RWPE1 (cell line): ENCODE measurements around the gene IL22RA1.

Experiments used
- CTCF ChIA-PET: fragments of 350-600 bp; sonication (Branson Sonifier 250); formaldehyde crosslinking; extraction: SDS; loops from one replicate; lab custom pipeline; 2021; lab: Yijun Ruan, JAX
- POLR2A ChIA-PET: fragments of 400-600 bp; formaldehyde crosslinking; extraction: SDS; loops from one replicate; lab custom pipeline; 2020; ENCODE audit warnings: antibody characterized with exemption; ENCODE audit not compliant: low non-redundant PET; lab: Yijun Ruan, JAX
- DNase-seq: peaks from one replicate; pipeline ENCODE4 v3.0.0; 2012; ENCODE audit warnings: low spot score
- H3K27ac ChIP-seq: fragments of 450-650 bp; 2 replicates; pipeline ENCODE4 v1.5.1; 2017
- TF ChIP-seq, protein P1 (sequence below): fragments of 450-650 bp; conservative IDR thresholded peaks from 2 replicates; pipeline ENCODE4 v1.5.1; 2017; ENCODE audit warnings: low read depth, mild to moderate bottlenecking

IL22RA1 gene

DNA sequence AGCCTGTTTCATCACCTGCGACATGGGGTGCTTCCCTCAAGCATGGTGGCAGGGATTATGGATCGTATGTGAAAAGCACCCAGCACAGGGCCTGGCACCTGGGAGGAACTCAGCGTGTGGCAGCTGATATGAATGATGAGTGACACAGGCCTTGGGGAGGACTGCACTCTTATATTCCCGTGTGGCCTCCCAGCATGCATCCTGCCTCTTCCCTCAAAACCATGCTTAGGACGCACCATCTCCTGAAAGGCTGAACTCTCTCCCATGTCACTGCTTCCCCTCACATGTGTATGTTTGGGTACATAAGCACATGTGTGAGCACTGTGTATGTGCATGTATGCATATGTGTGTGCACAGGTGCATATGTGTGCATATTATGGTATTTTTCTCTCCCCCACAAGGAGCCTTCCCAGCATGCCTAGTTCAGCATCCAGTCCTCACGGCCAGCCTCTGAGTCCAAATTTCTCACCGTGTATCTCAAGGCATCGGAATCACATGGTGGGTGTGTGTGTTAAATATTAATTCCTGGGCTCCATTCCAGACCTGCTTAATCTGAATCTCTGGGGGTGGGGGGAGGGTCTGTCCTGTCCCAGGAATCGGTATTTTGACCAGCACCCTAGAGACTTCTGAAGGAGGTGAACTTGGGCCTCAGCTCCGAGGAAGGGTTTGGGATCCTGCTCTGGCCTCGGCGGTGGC, 43.8 kb downstream of the IL22RA1 start:
- TF ChIP-seq, protein P1, sequence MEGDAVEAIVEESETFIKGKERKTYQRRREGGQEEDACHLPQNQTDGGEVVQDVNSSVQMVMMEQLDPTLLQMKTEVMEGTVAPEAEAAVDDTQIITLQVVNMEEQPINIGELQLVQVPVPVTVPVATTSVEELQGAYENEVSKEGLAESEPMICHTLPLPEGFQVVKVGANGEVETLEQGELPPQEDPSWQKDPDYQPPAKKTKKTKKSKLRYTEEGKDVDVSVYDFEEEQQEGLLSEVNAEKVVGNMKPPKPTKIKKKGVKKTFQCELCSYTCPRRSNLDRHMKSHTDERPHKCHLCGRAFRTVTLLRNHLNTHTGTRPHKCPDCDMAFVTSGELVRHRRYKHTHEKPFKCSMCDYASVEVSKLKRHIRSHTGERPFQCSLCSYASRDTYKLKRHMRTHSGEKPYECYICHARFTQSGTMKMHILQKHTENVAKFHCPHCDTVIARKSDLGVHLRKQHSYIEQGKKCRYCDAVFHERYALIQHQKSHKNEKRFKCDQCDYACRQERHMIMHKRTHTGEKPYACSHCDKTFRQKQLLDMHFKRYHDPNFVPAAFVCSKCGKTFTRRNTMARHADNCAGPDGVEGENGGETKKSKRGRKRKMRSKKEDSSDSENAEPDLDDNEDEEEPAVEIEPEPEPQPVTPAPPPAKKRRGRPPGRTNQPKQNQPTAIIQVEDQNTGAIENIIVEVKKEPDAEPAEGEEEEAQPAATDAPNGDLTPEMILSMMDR: no peak
- peak overlapping the region; percentile 5; the same call in 1 of the 2 replicates for H3K27ac ChIP-seq
- POLR2A ChIA-PET: no interaction called here
- CTCF ChIA-PET: no interaction called here
- DNase-seq: no peak

DNA sequence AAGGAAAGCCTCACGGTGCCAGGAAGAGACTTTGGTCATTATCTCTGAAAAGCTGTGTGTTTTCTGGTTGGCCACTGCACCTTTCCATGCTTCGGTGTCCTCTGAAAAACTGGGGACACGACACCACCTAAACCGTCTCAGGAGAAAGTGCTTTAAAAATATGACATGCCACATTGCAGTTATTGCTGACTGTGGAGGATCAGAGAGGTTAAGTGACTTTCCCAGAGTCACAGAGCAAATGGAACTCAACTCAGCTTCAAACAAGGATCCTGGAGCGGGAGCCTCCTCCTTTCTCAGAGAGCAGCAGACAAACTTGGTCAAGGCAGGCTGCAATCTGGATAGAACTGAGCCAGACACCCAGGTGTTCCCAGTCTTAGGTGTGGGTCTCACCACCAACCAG, 44.8 kb downstream of the IL22RA1 start:
- no peak for DNase-seq
- CTCF ChIA-PET: no interaction called here
- no peak overlapping the region for H3K27ac ChIP-seq
- TF ChIP-seq, protein P1: no peak
- POLR2A ChIA-PET: no interaction called here

DNA sequence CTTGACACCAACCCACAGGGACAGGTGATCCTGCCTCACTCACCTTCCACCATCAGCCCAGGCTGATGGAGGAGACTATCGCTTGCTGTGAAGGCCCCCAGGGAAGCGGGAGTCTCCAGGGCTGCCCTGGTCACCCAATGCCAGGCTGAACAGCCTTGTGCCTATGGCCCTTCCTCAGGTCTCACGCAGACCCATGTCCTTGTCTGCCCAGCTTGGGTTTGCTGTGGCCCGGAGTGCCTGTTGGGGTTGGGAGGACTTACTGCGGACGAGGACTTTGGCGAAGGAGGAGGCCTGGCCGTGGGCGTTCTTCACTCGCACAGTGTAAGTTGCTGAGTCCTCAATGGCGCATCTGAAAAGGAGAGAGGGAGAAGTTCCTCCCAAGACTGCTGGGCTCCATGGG, 45.3 kb downstream of the IL22RA1 start:
- POLR2A ChIA-PET: no interaction called here

DNA sequence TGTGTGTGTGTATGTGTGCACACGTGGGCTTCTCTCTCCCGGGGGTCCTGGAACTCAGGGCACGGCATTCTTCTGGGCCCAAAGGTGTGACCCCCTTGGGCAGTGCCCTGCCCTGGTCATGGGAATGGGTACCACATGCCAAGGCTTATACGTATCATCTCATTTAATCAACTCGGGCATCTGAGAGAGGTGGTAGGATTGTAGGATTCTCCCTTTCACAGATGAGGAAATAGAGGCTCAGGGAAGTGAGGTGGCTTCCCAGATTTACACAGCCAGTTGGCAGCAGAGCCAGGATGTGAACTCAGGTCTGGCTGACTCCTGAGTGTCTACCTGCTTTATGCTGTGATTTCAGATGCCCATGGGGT, 46.2 kb downstream of the IL22RA1 start:
- no peak for DNase-seq
- ChIA-PET CTCF (no interaction called here), POLR2A (no interaction called here)
- TF ChIP-seq, protein P1: no peak
- no peak overlapping the region for H3K27ac ChIP-seq

More for the DNA sequence above, 45.3 kb downstream of the IL22RA1 start:
- CTCF ChIA-PET: no interaction called here
- TF ChIP-seq, protein P1: no peak
- H3K27ac ChIP-seq: no peak overlapping the region
- no peak for DNase-seq

DNA sequence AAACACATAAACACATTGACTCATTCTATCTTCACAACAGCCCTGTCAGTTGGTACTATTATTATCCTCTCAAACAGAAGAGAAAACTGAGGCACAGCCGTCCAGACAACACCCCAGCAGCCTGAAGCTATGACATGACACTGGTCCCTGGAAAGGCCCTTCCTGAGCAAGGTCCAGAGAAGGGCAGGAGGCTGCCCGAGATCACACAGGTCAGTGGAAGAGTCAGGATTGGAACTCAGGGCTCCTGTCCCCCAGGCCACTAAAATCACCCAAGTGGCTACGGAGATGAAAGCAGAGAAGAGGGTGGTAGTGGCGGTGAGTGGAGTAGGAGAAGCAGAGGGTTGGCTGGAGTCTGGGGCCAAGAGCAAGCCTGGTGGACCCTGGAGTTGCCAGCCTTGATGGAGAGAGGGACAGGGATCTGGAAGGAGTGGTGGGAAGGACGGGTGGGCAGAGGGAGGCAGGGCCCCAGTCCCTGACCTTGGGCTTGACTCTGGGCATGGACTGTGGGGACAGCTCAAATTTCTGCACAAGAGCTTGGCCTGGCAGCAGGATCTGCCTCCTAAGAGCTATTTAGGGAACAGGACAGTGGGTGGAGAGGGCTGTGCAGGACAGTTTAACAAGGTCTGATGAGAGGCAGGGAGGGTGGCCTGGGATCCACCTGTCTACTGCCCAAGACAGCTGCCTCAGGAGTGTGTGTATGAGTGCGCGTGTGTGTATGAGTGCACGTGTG, 46.8 kb downstream of the IL22RA1 start:
- DNase-seq: no peak
- TF ChIP-seq, protein P1: no peak
- ChIA-PET POLR2A (no interaction called here), CTCF (interaction anchor here (0.6 to 0.9 kb wide), 2 partner anchors 25 to 409 kb away, joined by 3 to 5 read pairs; no protein-coding TSS in a partner anchor)
- H3K27ac ChIP-seq: no peak overlapping the region

DNA sequence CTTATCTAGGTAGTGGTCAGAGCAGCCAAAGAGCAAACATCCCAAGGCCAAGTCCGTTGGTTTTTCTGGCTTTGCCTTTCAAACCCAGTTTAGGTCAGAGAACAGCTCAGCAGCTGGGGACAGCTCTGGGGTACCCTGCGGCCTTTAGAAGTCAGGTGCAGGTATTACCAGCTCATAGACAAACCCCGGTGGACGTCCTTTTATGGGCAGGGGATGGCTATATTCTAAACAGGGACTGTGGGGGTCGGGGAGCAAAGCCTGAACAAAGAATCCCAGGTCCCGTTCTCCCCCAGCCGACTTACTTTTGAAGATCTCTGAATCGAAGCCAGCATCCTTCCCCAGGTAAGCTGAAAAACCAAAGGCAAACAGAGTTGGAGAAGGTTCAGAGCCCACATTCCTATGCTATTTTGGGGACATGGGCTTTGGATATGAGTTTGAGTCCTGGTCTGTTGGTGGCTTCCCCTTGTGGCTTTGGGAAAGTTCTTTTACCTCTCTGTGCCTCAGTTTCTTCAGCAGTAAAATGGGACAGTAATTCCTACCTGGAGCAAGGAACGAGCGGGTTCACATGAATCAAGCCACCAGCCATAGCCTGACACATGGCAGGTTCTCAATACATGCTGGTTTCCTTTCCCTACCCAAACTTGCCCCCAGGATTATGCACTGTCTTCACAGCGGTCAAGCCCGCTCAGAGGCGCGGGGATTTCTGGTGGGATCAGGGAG, 47.6 kb downstream of the IL22RA1 start:
- ChIA-PET POLR2A (no interaction called here), CTCF (interaction anchor here (0.9 kb wide), 1 partner anchor 24 kb away, joined by 3 read pairs; no protein-coding TSS in a partner anchor)
- DNase-seq: no peak
- TF ChIP-seq, protein P1: no peak
- no peak overlapping the region for H3K27ac ChIP-seq
